Thoracic aorta (tissue), 2 donors: ENCODE results near the gene UBE2C. TPM values are rescaled to one million over a fixed set of nuclear protein-coding genes. Genes with fewer than 3 reads are reported as not detected.

Source experiments
- ATAC-seq: fragments of 150-250 bp; one replicate; pipeline ENCODE4 v1.8.0; 2017; ENCODE audit warnings: low read depth; ENCODE audit not compliant: insufficient number of reproducible peaks, low FRiP score
- DNase-seq: peaks from one replicate; pipeline ENCODE4 v3.0.0-alpha.2; 2020; ENCODE audit warnings: low spot score
- H3K27ac ChIP-seq, 2 donors: fragments of 200-600 bp; sonication (generic); 1 replicate in 1 of 2; 2 replicates in 1 of 2; pipeline ENCODE4 v1.5.1; 2016; ENCODE audit warnings: mild to moderate bottlenecking in 2 of 2, moderate library complexity in 2 of 2
- H3K27me3 ChIP-seq: fragments of 200-600 bp; sonication (generic); replicated peaks from 2 replicates; pipeline ENCODE4 v1.6.0; 2016; ENCODE audit warnings: mild to moderate bottlenecking; ENCODE audit not compliant: insufficient read depth
- H3K36me3 ChIP-seq: fragments of 200-600 bp; sonication (generic); one replicate; pipeline ENCODE4 v1.5.1; 2016
- H3K4me1 ChIP-seq, 2 donors: fragments of 200-600 bp; sonication (generic); 1 replicate in 1 of 2; 2 replicates in 1 of 2; pipeline versions ENCODE4 v1.5.1 to v1.6.0; 2016; ENCODE audit warnings: low read depth in 2 of 2, mild to moderate bottlenecking in 1 of 2; ENCODE audit not compliant: control insufficient read depth in 1 of 2
- H3K4me3 ChIP-seq: fragments of 200-600 bp; sonication (generic); 2 replicates; pipeline ENCODE4 v1.5.1; 2016; ENCODE audit warnings: mild to moderate bottlenecking
- H3K9me3 ChIP-seq: fragments of 200-600 bp; sonication (generic); 2 replicates; pipeline ENCODE4 v1.5.1; 2016
- total RNA-seq, 2 donors: library from RNA; depleted of rRNA; stranded (reverse); fragments of >200 nt; gene quantifications; one replicate each; pipeline versions ENCODE4 v1.1.0 to v1.2.3, GENCODE V29; 2016
- TF ChIP-seq, protein P1 (sequence below): fragments of 200-600 bp; sonication (generic); IDR thresholded peaks from one replicate; pipeline ENCODE4 v1.5.1; 2019; ENCODE audit warnings: antibody characterized with exemption

Gene UBE2C
- total RNA-seq, 2 donors from 2014 or later: not detected

DNA sequence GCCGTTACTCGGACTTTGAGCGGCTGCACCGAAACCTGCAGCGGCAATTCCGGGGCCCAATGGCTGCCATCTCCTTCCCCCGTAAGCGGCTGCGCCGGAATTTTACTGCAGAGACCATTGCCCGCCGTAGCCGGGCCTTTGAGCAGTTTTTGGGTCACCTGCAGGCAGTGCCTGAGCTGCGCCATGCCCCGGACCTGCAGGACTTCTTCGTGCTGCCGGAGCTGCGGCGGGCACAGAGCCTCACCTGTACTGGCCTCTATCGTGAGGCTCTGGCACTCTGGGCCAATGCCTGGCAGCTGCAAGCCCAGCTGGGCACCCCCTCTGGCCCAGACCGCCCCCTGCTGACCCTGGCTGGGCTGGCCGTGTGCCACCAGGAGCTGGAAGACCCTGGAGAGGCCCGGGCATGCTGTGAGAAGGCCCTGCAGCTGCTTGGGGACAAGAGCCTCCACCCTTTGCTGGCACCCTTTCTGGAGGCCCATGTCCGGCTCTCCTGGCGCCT lies 28.3 kb downstream of the UBE2C start:
- no peak for ATAC-seq
- DNase-seq: no peak
- no peaks in the 10 kb centered on the region for H3K27me3 ChIP-seq
- H3K9me3 ChIP-seq: no peaks in the 10 kb centered on the region
- peaks cover 39% of the 10 kb centered on the region for H3K36me3 ChIP-seq
- peaks cover 10 to 42% of the 10 kb centered on the region in 2 donors for H3K4me1 ChIP-seq
- H3K4me3 ChIP-seq: no peak overlapping the region
- H3K27ac ChIP-seq: peak overlapping the region; percentile 34 to 55
- TF ChIP-seq, protein P1, sequence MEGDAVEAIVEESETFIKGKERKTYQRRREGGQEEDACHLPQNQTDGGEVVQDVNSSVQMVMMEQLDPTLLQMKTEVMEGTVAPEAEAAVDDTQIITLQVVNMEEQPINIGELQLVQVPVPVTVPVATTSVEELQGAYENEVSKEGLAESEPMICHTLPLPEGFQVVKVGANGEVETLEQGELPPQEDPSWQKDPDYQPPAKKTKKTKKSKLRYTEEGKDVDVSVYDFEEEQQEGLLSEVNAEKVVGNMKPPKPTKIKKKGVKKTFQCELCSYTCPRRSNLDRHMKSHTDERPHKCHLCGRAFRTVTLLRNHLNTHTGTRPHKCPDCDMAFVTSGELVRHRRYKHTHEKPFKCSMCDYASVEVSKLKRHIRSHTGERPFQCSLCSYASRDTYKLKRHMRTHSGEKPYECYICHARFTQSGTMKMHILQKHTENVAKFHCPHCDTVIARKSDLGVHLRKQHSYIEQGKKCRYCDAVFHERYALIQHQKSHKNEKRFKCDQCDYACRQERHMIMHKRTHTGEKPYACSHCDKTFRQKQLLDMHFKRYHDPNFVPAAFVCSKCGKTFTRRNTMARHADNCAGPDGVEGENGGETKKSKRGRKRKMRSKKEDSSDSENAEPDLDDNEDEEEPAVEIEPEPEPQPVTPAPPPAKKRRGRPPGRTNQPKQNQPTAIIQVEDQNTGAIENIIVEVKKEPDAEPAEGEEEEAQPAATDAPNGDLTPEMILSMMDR: no peak

DNA sequence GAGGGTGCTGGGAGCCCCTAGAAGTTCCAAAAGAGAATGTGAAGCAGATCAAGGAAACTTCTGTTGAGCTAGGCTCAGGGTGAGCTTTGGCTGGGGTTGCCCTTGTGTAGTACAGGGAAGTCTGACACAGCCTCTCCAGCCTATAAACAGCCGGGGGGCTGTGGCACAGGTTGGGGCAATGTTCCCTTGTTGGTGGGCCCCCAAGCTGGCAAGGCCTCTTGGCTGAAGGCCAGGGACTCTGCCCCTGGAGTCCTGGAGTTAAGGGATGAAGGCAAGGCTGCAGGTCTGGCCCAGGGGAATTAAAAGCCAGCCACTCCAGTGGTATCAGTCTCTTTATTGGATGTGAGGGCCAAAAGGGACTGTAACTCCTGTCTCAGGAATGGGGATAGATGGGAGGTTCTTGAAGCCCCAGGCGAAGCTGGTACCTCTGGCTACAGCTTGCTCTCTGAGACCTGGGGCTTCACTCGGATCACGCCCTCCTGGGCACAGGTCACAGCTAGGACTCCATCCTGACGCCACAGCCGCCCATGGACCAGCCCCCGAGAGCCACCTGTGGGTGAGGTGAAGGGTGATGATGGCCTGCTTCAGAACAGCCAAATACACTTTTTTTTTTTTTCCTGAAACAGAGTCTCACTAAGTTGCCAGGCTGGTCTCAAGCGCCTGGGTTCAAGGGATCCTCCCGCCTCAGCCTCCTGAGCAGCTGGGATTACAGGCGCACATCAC lies 29.1 kb downstream of the UBE2C start:
- peaks cover 42% of the 10 kb centered on the region for H3K36me3 ChIP-seq
- H3K9me3 ChIP-seq: no peaks in the 10 kb centered on the region
- TF ChIP-seq, protein P1: no peak
- peak overlapping the region; percentile 34 to 55 for H3K27ac ChIP-seq
- H3K4me1 ChIP-seq: peaks cover 8 to 36% of the 10 kb centered on the region in 2 donors
- H3K4me3 ChIP-seq: no peak overlapping the region
- no peaks in the 10 kb centered on the region for H3K27me3 ChIP-seq
- no peak for ATAC-seq
- DNase-seq: no peak

DNA sequence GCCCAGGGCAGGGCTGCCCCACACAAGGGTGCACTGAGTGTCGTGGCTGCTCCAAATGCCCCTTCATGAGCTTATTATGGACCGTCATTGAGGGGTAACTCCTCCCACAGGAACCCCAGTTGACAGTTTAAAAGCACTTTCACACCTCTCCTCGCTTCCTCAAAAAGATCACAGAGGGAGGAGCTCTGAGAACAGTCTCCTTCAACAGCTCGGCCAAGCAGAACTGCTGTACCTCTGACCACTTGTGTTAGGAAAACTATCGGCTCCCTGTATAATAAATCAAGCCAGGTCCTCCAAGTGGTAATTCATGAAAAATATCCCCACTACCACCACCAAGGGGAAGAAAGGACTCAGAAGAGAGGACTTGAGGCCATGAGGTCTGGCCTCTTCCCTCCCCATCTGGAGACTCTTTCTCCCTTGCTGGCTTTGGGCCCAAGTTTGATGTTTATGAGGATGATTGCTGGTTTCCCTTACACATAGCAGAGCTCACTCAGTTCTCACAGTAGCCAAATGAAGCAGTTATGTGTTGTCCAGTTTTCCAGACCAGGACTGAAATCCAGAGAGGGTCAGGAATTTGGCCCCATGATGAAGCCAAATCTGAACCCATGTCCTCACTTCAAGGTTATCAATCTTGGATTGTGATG lies 29.8 kb downstream of the UBE2C start:
- H3K36me3 ChIP-seq: peaks cover 40% of the 10 kb centered on the region
- H3K4me1 ChIP-seq: peaks cover under 1 to 29% of the 10 kb centered on the region in 2 donors

DNA sequence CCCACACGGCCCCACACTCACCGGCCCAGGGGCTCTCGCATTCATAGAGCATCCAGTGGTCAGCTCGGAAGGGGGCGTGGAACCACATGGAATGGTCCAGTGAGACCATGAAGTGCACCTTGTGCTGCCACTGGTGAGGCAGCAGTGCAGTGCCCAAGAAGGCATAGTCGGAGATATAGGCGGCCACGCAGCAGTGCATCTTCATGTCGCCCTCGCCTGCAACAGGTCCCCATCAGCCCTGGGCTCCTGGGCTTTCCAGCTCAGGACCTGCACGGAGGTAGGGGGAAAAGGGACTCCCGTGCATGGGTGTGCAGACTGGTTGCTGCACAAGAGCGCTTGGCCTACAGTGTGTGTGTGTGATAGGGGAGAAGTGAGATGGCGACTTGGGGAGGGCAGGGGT lies 31.1 kb downstream of the UBE2C start:
- Histone ChIP-seq H3K9me3 (no peaks in the 10 kb centered on the region), H3K4me3 (no peak overlapping the region), H3K27ac (no peak overlapping the region), H3K27me3 (no peaks in the 10 kb centered on the region), H3K4me1 (peaks cover 0 to 21% of the 10 kb centered on the region in 2 donors), H3K36me3 (peaks cover 45% of the 10 kb centered on the region)
- ATAC-seq: no peak
- TF ChIP-seq, protein P1: no peak
- DNase-seq: no peak

More for the DNA sequence above, 29.8 kb downstream of the UBE2C start:
- TF ChIP-seq, protein P1: no peak
- H3K9me3 ChIP-seq: no peaks in the 10 kb centered on the region
- no peak overlapping the region for H3K4me3 ChIP-seq
- H3K27ac ChIP-seq: peak overlapping the region in 1 of 2 donors; percentile 6
- ATAC-seq (no peak), DNase-seq (no peak)
- H3K27me3 ChIP-seq: no peaks in the 10 kb centered on the region

DNA sequence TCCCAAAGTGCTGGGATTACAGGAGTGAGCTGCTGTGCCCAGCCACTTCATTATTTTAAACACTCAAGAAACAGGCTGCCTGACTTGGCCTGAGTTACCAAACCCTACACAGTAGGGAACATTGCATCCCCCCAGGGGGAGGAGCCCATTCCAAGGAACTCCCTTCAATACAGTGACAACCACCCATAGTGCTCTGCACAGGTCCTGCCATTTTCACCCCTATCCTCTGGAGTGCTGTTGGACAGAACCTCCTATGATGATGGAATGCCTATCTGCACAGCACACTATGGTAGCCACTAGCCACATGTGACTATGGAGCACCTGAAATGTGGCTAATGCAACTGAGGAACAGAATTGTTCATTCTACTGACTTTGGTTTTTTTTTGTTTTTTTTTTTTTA lies 33.0 kb downstream of the UBE2C start:
- peaks cover 45% of the 10 kb centered on the region for H3K36me3 ChIP-seq
- TF ChIP-seq, protein P1: no peak
- no peak for ATAC-seq
- no peaks in the 10 kb centered on the region for H3K9me3 ChIP-seq
- H3K27me3 ChIP-seq: no peaks in the 10 kb centered on the region
- no peak for DNase-seq
- H3K4me1 ChIP-seq: peaks cover 0 to 19% of the 10 kb centered on the region in 2 donors
- H3K4me3 ChIP-seq: no peak overlapping the region
- H3K27ac ChIP-seq: no peak overlapping the region
